Caco-2 (cell line): ENCODE measurements around the gene LAMC2. TPM values are rescaled to one million over a fixed set of nuclear protein-coding genes. Genes with fewer than 3 reads are reported as not detected.

Source experiments
- BruUV-seq: library from RNA; stranded (reverse); fragments of 400-500 nt; replicated peaks from 2 replicates; lab custom pipeline; 2021; lab: Mats Ljungman, UMichigan
- CTCF ChIA-PET: fragments of 300-600 bp; sonication (Branson Sonifier 250); formaldehyde crosslinking; loops from one replicate; lab custom pipeline; 2022; ENCODE audit warnings: antibody characterized with exemption; lab: Charles Lee
- POLR2A ChIA-PET: fragments of 300-600 bp; sonication (Branson Sonifier 250); formaldehyde crosslinking; loops from one replicate; lab custom pipeline; 2022; ENCODE audit warnings: antibody characterized with exemption; lab: Charles Lee
- DNase-seq, 2 experiments: peaks; one replicate each; pipeline versions ENCODE4 v3.0.0 to v3.0.0-alpha.2; 2020 to 2022
- H3K27me3 ChIP-seq: replicated peaks from 2 replicates; pipeline ENCODE4 v1.6.0; 2011; ENCODE audit warnings: low read length; ENCODE audit not compliant: control insufficient read depth, insufficient read depth
- H3K36me3 ChIP-seq: 2 replicates; pipeline ENCODE4 v1.5.1; 2011; ENCODE audit warnings: low read length; ENCODE audit not compliant: control insufficient read depth, insufficient read depth
- H3K4me1 ChIP-seq: fragments of 250-450 bp; sonication (Bioruptor Pico); 2 replicates; pipeline ENCODE4 v1.5.1; 2020; ENCODE audit warnings: mild to moderate bottlenecking
- H3K4me3 ChIP-seq: 2 replicates; pipeline ENCODE4 v1.5.1; 2011; ENCODE audit warnings: low read depth, mild to moderate bottlenecking, control low read depth, low read length
- H3K9me3 ChIP-seq: fragments of 250-450 bp; sonication (Bioruptor Pico); 2 replicates; pipeline ENCODE4 v1.5.1; 2020; ENCODE audit warnings: mild to moderate bottlenecking, moderate library complexity
- H3K27ac Mint-ChIP-seq: one replicate; pipeline ENCODE4 v1.8.0; 2022; ENCODE audit warnings: mixed read lengths; ENCODE audit not compliant: unreplicated experiment
- H3K27me3 Mint-ChIP-seq: one replicate; pipeline ENCODE4 v1.8.0; 2022; ENCODE audit warnings: mixed read lengths; ENCODE audit not compliant: insufficient read depth, unreplicated experiment
- H3K36me3 Mint-ChIP-seq: one replicate; pipeline ENCODE4 v1.8.0; 2022; ENCODE audit warnings: mild to moderate bottlenecking, mixed read lengths; ENCODE audit not compliant: insufficient read depth, unreplicated experiment
- H3K4me1 Mint-ChIP-seq: one replicate; pipeline ENCODE4 v1.8.0; 2022; ENCODE audit warnings: low read depth, mixed read lengths; ENCODE audit not compliant: unreplicated experiment
- H3K4me3 Mint-ChIP-seq: one replicate; pipeline ENCODE4 v1.8.0; 2022; ENCODE audit warnings: mild to moderate bottlenecking, moderate library complexity, mixed read lengths; ENCODE audit not compliant: unreplicated experiment
- H3K9me3 Mint-ChIP-seq: one replicate; pipeline ENCODE4 v1.8.0; 2022; ENCODE audit warnings: mixed read lengths; ENCODE audit not compliant: unreplicated experiment
- intact Hi-C: fragments of 100-400 bp; cut with micrococcal nuclease; formaldehyde crosslinking; loops from one replicate; pipeline ENCODE4 v1.10.0; 2022; ENCODE audit not compliant: unreplicated experiment
- total RNA-seq: library from RNA; stranded (reverse); gene quantifications from 2 replicates; pipeline ENCODE4 v1.2.3, GENCODE V29; 2022
- TF ChIP-seq, protein P1 (sequence below), 2 experiments: fragments of 200-600 bp in 1 of 2; IDR thresholded peaks; 1 replicate in 1 of 2; 2 replicates in 1 of 2; pipeline versions ENCODE4 v1.5.1 to v1.8.0; 2011 to 2022; ENCODE audit warnings: antibody characterized with exemption in 1 of 2, control low read depth in 1 of 2, inconsistent platforms in 1 of 2, low read depth in 1 of 2, low read length in 1 of 2, mild to moderate bottlenecking in 1 of 2, moderate library complexity in 1 of 2; ENCODE audit not compliant: insufficient read depth in 1 of 2, severe bottlenecking in 1 of 2, unreplicated experiment in 1 of 2

Gene LAMC2
- total RNA-seq, 1 experiment from 2014 or later = 34.9 TPM

GRCh38 chr1:183222909-183223308 is 36.8 kb downstream of the LAMC2 start:
- CTCF ChIA-PET = no interaction called here
- Mint-ChIP-seq H3K27ac (no peak overlapping the region), H3K9me3 (no peaks in the 10 kb centered on the region), H3K27me3 (no peaks in the 10 kb centered on the region), H3K4me3 (no peak overlapping the region), H3K4me1 (peaks cover 14% of the 10 kb centered on the region), H3K36me3 (no peaks in the 10 kb centered on the region)
- intact Hi-C loops = no loop called here
- no TSS peak for BruUV-seq
- TF ChIP-seq, protein P1, sequence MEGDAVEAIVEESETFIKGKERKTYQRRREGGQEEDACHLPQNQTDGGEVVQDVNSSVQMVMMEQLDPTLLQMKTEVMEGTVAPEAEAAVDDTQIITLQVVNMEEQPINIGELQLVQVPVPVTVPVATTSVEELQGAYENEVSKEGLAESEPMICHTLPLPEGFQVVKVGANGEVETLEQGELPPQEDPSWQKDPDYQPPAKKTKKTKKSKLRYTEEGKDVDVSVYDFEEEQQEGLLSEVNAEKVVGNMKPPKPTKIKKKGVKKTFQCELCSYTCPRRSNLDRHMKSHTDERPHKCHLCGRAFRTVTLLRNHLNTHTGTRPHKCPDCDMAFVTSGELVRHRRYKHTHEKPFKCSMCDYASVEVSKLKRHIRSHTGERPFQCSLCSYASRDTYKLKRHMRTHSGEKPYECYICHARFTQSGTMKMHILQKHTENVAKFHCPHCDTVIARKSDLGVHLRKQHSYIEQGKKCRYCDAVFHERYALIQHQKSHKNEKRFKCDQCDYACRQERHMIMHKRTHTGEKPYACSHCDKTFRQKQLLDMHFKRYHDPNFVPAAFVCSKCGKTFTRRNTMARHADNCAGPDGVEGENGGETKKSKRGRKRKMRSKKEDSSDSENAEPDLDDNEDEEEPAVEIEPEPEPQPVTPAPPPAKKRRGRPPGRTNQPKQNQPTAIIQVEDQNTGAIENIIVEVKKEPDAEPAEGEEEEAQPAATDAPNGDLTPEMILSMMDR (IDR thresholded peaks at IDR 0.05; ENCODE audit: insufficient read depth in 1 of 2, low read depth in 1 of 2, low read length in 1 of 2, severe bottlenecking in 1 of 2, unreplicated experiment in 1 of 2) = no peak
- POLR2A ChIA-PET = no interaction called here
- H3K9me3 ChIP-seq = no peaks in the 10 kb centered on the region
- H3K27me3 ChIP-seq = no peaks in the 10 kb centered on the region
- no peaks in the 10 kb centered on the region for H3K36me3 ChIP-seq
- no peak for DNase-seq
- H3K4me3 ChIP-seq = no peak overlapping the region
- peaks cover 11% of the 10 kb centered on the region for H3K4me1 ChIP-seq

DNA sequence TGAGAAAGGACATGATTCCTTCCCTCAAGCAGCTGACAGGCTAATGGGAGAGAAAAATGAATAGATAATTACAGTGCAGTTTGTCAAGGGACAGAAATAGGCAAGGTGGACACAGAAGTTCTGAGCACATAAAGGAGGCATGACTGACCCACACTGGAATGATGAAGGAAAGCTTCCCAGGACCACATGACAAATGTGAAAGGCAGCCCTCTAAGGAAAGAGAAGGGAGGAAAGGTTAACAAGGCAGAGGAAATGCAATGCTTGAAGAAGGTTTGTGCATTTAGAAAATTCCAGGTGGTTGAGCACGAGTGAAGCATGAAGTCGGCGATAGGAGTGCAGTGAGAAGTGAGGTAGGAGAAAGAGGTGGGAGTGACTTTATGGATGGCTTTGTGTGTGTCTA is 37.4 kb downstream of the LAMC2 start:
- Histone ChIP-seq H3K4me3 (no peak overlapping the region), H3K27me3 (no peaks in the 10 kb centered on the region), H3K36me3 (no peaks in the 10 kb centered on the region), H3K4me1 (peaks cover 17% of the 10 kb centered on the region), H3K9me3 (no peaks in the 10 kb centered on the region)
- intact Hi-C loops = no loop called here
- H3K9me3 Mint-ChIP-seq = no peaks in the 10 kb centered on the region
- CTCF ChIA-PET = no interaction called here
- H3K4me1 Mint-ChIP-seq = peaks cover 14% of the 10 kb centered on the region
- TF ChIP-seq, protein P1 (IDR thresholded peaks at IDR 0.05; ENCODE audit: insufficient read depth in 1 of 2, low read depth in 1 of 2, low read length in 1 of 2, severe bottlenecking in 1 of 2, unreplicated experiment in 1 of 2) = no peak
- DNase-seq = no peak
- no peaks in the 10 kb centered on the region for H3K27me3 Mint-ChIP-seq
- POLR2A ChIA-PET = no interaction called here
- peaks cover 3% of the 10 kb centered on the region for H3K36me3 Mint-ChIP-seq
- H3K4me3 Mint-ChIP-seq = no peak overlapping the region
- no peak overlapping the region for H3K27ac Mint-ChIP-seq
- no TSS peak for BruUV-seq

DNA sequence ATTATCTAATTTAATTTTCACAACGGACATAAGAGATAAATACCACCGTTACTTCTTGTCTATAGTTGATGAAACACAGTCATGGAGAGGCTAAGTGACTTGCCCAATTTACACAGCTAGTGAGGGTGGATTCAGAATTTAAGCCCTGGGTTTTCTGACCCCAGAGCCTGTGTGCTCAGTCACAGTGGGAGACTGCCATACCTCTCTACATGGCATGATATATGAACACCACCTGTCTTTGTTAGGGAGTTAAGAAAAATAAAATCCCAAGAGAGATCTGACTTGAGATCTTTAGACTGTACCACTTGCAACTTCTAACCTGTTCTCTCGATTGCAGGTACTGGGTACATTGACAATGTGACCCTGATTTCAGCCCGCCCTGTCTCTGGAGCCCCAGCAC is 40.3 kb downstream of the LAMC2 start:
- peaks cover 18% of the 10 kb centered on the region for H3K36me3 Mint-ChIP-seq
- peaks cover 21% of the 10 kb centered on the region for H3K4me1 Mint-ChIP-seq
- no peak overlapping the region for H3K27ac Mint-ChIP-seq
- Histone ChIP-seq H3K4me1 (peaks cover 43% of the 10 kb centered on the region), H3K36me3 (no peaks in the 10 kb centered on the region), H3K27me3 (no peaks in the 10 kb centered on the region), H3K4me3 (no peak overlapping the region), H3K9me3 (no peaks in the 10 kb centered on the region)
- intact Hi-C loops = no loop called here
- POLR2A ChIA-PET = no interaction called here
- no peak for DNase-seq
- no peaks in the 10 kb centered on the region for H3K27me3 Mint-ChIP-seq
- CTCF ChIA-PET = no interaction called here
- H3K9me3 Mint-ChIP-seq = no peaks in the 10 kb centered on the region
- BruUV-seq = no TSS peak
- TF ChIP-seq, protein P1 (IDR thresholded peaks at IDR 0.05; ENCODE audit: insufficient read depth in 1 of 2, low read depth in 1 of 2, low read length in 1 of 2, severe bottlenecking in 1 of 2, unreplicated experiment in 1 of 2) = no peak
- H3K4me3 Mint-ChIP-seq = no peak overlapping the region
